Esophagus squamous epithelium (tissue), 4 donors: ENCODE data around the gene TNFSF8.

Experiments
- CTCF ChIP-seq, 6 experiments: fragments of 450-650 bp in 4 of 6; fragments of 200-600 bp in 2 of 6; sonication (generic) in 2 of 6; IDR thresholded peaks; one replicate each; pipeline ENCODE4 v1.5.1; 2016 to 2019; ENCODE audit warnings: antibody characterized with exemption in 6 of 6, mild to moderate bottlenecking in 4 of 6, moderate library complexity in 4 of 6
- POLR2A ChIP-seq, 4 donors: fragments of 450-650 bp; IDR thresholded peaks; one replicate each; pipeline ENCODE4 v1.6.1; 2017; ENCODE audit warnings: antibody characterized with exemption in 4 of 4, mild to moderate bottlenecking in 4 of 4, moderate library complexity in 3 of 4

DNA sequence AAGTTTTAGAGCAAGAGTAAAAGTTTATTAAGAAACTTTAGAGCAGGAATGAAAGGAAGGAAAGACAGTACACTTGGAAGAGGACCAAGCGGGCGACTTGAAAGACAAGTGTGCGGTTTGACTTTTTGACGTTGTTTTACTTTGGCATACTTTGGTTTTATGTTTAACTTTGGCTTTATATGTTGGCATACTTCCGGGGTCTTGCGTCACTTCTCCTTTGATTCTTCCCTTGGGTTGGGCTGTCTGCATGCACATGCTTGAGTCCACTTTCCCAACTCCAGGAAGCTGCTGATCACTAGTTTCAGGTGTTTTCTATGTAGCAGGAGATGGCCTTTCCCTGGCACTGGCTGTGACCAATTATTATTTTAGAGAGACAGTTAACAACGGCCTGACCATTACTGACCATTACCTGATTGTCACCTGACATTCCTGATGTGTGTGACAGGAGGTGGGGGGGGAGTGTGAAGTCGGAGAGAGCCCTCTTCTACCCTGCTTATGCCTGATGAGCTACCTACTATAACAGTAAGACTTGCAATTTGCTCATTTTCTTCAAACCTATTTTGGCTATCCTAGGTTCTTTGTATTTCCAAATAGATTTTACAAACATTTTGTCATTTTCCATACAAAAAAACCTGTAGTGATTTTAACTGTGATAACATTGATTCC lies 45.5 kb downstream of the TNFSF8 start:
- TF ChIP-seq CTCF (IDR thresholded peaks at IDR 0.05) (no peak), POLR2A (IDR thresholded peaks at IDR 0.05) (no peak)
